Measurements from ENCODE around the gene PLEKHG4B. TPM values are rescaled to one million over a fixed set of nuclear protein-coding genes. Genes with fewer than 3 reads are reported as not detected.

Gene PLEKHG4B
- polyA plus RNA-seq, 1 of the 3 experiments (the other 2 are of a cell fraction), result 0.18 TPM

DNA sequence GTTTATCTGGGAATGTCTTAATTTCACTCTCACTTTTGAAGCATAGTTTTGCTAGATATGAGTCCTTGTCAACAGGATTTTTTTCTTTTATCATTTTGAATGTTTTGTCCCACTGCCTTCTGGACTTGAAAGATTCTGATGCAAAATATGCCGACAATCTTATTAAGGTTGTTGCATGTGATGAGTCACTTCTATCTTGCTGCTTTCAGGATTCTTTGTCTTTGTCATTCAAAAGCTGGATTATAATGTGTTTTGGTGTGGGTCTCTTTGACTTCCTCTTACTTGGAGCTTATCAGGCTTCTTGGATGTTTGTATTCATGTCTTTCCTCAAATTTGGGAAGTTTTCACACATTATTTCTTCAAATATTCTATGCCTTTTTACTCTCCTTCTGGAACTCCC, 33.8 kb downstream of the PLEKHG4B start (continued):
- TF ChIP-seq, protein P1, sequence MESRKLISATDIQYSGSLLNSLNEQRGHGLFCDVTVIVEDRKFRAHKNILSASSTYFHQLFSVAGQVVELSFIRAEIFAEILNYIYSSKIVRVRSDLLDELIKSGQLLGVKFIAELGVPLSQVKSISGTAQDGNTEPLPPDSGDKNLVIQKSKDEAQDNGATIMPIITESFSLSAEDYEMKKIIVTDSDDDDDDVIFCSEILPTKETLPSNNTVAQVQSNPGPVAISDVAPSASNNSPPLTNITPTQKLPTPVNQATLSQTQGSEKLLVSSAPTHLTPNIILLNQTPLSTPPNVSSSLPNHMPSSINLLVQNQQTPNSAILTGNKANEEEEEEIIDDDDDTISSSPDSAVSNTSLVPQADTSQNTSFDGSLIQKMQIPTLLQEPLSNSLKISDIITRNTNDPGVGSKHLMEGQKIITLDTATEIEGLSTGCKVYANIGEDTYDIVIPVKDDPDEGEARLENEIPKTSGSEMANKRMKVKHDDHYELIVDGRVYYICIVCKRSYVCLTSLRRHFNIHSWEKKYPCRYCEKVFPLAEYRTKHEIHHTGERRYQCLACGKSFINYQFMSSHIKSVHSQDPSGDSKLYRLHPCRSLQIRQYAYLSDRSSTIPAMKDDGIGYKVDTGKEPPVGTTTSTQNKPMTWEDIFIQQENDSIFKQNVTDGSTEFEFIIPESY (IDR thresholded peaks at IDR 0.05; ENCODE audit: borderline replicate concordance, low read depth), result no peak

DNA sequence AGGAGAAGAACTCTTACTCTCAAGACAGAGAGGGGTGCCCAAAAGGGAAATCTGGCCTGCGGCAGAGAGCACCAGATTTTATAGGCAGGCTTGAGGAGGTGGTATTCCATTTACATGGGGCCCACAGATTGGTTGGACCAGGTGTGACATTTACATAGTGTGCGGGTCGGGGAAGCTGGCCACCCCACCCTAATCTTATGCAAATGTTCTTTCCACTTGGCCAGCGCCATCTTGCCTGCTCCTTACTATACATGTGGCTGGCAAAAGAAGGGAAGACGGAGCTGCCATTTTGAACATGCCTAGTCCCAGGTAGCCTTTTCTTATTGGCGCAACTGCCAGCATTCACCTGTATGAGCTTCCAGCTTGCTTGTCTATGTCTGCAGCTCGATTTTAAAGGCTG, 34.8 kb downstream of the PLEKHG4B start:
- no peaks in the 10 kb centered on the region for H3K9me3 ChIP-seq
- TF ChIP-seq FOXJ3 (CRISPR knock-in tag; IDR thresholded peaks at IDR 0.05), result no peak
- TF ChIP-seq, protein P2, sequence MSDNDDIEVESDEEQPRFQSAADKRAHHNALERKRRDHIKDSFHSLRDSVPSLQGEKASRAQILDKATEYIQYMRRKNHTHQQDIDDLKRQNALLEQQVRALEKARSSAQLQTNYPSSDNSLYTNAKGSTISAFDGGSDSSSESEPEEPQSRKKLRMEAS (IDR thresholded peaks at IDR 0.05; ENCODE audit: low read depth), result no peak
- no peak for TF ChIP-seq FOXM1 (IDR thresholded peaks at IDR 0.05; ENCODE audit: low read depth)
- TF ChIP-seq MEF2A (IDR thresholded peaks at IDR 0.05; ENCODE audit: borderline replicate concordance, low read depth), result no peak
- no peak for TF ChIP-seq EZH2phosphoT487 (IDR thresholded peaks at IDR 0.05; ENCODE audit: borderline replicate concordance, low read depth)
- TF ChIP-seq, protein P1 (IDR thresholded peaks at IDR 0.05; ENCODE audit: borderline replicate concordance, low read depth), result no peak
- no peak for TF ChIP-seq POLR2AphosphoS5 (IDR thresholded peaks at IDR 0.05; ENCODE audit: low read depth, low read length)
- TF ChIP-seq, protein P3, sequence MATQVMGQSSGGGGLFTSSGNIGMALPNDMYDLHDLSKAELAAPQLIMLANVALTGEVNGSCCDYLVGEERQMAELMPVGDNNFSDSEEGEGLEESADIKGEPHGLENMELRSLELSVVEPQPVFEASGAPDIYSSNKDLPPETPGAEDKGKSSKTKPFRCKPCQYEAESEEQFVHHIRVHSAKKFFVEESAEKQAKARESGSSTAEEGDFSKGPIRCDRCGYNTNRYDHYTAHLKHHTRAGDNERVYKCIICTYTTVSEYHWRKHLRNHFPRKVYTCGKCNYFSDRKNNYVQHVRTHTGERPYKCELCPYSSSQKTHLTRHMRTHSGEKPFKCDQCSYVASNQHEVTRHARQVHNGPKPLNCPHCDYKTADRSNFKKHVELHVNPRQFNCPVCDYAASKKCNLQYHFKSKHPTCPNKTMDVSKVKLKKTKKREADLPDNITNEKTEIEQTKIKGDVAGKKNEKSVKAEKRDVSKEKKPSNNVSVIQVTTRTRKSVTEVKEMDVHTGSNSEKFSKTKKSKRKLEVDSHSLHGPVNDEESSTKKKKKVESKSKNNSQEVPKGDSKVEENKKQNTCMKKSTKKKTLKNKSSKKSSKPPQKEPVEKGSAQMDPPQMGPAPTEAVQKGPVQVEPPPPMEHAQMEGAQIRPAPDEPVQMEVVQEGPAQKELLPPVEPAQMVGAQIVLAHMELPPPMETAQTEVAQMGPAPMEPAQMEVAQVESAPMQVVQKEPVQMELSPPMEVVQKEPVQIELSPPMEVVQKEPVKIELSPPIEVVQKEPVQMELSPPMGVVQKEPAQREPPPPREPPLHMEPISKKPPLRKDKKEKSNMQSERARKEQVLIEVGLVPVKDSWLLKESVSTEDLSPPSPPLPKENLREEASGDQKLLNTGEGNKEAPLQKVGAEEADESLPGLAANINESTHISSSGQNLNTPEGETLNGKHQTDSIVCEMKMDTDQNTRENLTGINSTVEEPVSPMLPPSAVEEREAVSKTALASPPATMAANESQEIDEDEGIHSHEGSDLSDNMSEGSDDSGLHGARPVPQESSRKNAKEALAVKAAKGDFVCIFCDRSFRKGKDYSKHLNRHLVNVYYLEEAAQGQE (IDR thresholded peaks at IDR 0.05; ENCODE audit: low read depth, low read length), result no peak
- no peak for TF ChIP-seq RAD21 (IDR thresholded peaks at IDR 0.05; ENCODE audit: low read length)
- no peak for TF ChIP-seq TAF1 (IDR thresholded peaks at IDR 0.05; ENCODE audit: borderline replicate concordance, low read depth, low read length)
- TF ChIP-seq NFIC (IDR thresholded peaks at IDR 0.05; ENCODE audit: borderline replicate concordance), result no peak
- TF ChIP-seq JUND (IDR thresholded peaks at IDR 0.05), result no peak
- no peak for TF ChIP-seq YY1 (IDR thresholded peaks at IDR 0.05; ENCODE audit: low read depth)
- no peak for TF ChIP-seq RXRA (IDR thresholded peaks at IDR 0.05; ENCODE audit: borderline replicate concordance, low read depth)
- TF ChIP-seq SIN3A (IDR thresholded peaks at IDR 0.05; ENCODE audit: borderline replicate concordance, low read depth, low read length), result no peak
- no peak for TF ChIP-seq MXI1 (IDR thresholded peaks at IDR 0.05; ENCODE audit: low read depth, low read length)
- TF ChIP-seq FOSL2 (IDR thresholded peaks at IDR 0.05; ENCODE audit: borderline replicate concordance, low read depth), result no peak
- no peak for TF ChIP-seq ELF1 (IDR thresholded peaks at IDR 0.05)
- no peak overlapping the region for H2AFZ ChIP-seq (ENCODE audit: low read depth)
- no peaks in the 10 kb centered on the region for H3K27me3 ChIP-seq (ENCODE audit: insufficient read depth)
- ChIA-PET POLR2A (no interaction called here), CTCF (no interaction called here)
- 57% methylated on average over 5 of the region's 7 CpGs for WGBS (ENCODE audit: low lambda C conversion rate)
- H3K4me3 ChIP-seq (ENCODE audit: low read depth in 2 of 2, low read length in 1 of 2), result no peak overlapping the region
- DNase-seq, result no peak
- no peaks in the 10 kb centered on the region for H3F3A ChIP-seq (replicated peaks; ENCODE audit: insufficient read depth)
- H3K4me2 ChIP-seq, result no peak overlapping the region
- H3K4me1 ChIP-seq (ENCODE audit: control insufficient read depth in 1 of 2, insufficient read depth in 2 of 2, low read depth in 1 of 2, low read length in 1 of 2), result no peaks in the 10 kb centered on the region
- no peak overlapping the region for H3K27ac ChIP-seq (ENCODE audit: low read depth in 2 of 2, low read length in 1 of 2)
- no peaks in the 10 kb centered on the region for H3K36me3 ChIP-seq (replicated peaks in 1 of 2; ENCODE audit: control insufficient read depth in 1 of 2, insufficient read depth in 2 of 2, low read length in 1 of 2)
- no peaks in the 10 kb centered on the region for H4K20me1 ChIP-seq (ENCODE audit: insufficient read depth)
- no peaks in the 10 kb centered on the region for H3K9me2 ChIP-seq
- no peak overlapping the region for H3K9ac ChIP-seq
- no peaks in the 10 kb centered on the region for H3K79me2 ChIP-seq (ENCODE audit: insufficient read depth)

Measured in SK-N-SH (cell line).